ENCODE results near the gene SIX6.
A peak's percentile ranks its signal among the peaks of the same experiment; 100 is the strongest.

The SIX6 gene

DNA sequence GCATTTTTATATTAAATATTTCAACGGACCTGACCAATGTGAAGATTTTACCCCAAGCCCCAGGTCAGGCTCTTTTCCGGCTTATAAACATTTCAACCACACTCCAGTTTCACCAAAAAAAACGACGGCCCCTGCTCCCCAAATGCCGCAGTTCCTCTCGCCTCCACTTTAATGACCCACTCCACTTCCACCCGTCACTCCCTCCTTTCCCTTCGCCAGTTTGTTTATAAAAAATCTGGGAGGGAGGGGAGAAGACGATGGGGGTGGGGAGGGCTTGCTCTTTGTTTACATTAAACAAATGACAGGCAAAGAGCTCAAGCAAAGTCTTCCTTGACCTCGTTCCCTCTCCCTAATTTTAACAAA, 5.4 kb downstream of the SIX6 start:
- no peak for DNase-seq

DNA sequence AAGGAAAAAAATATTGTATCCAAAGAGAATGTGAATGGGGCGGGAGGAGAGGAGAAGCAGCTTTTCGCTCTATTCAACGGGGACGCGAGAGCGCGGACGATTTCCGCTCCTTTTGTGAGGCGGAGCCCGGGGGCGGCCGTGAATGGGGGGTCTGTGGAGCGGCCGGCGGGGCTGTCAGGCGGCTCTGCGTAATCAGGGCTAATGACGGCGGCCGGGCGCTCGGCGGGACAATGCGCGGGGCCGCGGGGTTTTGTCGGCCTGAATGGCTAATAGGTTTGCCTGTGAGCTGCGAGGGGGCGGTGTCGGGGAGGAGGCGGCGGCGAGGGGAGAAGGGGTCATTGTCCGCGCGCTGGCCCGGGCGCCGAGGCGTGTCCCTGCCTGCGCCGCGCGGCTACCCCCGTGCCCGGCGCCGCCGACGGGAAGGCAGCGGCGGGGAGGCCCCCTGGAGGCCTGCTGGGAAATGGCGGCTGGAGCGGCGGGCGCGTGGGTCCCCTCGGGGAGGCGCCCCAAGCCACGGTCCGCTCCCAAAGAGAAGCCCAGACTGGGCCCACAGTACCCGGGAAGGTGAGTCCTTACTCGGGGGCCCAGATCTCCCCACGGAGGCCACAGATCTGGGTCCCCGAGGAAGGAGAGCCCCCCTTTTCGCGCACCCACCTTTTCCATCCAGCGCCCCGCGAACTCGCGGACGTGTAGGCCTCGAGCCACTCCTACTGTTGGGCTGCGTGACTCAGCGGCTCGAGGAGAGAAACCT, 6.0 kb downstream of the SIX6 start:
- peak; percentile 9 to 54 (median 26) for DNase-seq

GRCh38 chr14:60515511-60516289, 6.8 kb downstream of the SIX6 start:
- peak in 1 of 4 experiments; percentile 5 for DNase-seq

DNA sequence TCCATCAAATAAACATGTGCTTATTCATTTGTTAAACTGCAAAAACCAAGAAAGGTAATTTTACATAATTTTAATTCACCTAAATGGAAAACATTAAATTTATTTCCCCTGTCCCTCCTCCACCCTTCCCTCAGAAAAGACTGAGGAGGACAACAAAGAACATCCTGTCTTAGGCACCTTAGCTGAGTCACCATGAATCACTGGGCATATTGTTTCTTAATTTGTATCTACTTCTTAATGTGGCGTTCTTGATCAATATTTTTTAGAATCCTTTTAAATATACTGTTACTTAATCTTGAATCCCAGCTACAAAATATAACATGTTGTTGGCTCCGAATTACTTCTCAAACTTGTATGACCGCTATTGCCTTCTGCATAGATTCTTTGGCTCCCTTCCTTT, 23.5 kb downstream of the SIX6 start:
- no peak for DNase-seq

DNA sequence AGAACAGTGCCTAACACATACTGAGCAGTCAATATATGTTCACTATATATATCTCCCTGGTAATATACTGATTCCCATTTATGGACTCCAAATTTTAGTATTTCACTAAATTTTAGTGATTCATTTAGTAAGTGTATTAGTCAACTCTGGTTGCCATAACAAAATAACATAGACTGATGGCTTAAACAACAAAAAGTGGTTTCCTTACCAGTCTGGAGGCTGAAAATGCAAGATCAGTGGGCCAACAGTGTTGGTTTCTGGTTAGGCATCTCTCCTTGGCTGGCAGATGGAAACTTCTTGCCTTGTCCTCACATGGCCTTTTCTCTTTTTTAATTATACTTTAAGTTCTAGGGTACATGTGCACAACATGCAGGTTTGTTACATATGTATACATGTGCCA, 28.7 kb downstream of the SIX6 start:
- no peak for DNase-seq

- peak in 1 of 4 experiments; percentile 1 for DNase-seq
These were observed 35.7 kb downstream of the SIX6 start for GRCh38 chr14:60544659-60545058.

- no peak for DNase-seq
These were observed 44.9 kb downstream of the SIX6 start for GRCh38 chr14:60553808-60554207.

- peak; percentile 43 to 64 (median 50) for DNase-seq
These were observed 53.1 kb downstream of the SIX6 start for GRCh38 chr14:60561845-60562746.
